ENCODE measurements around the gene RAC2.
"Not testable (repeated sequence)": the region's sequence is repeated elsewhere in the genome, so short reads cannot be mapped to it uniquely, and the experiment has no call there.

RAC2 gene

GRCh38 chr22:37201443-37201820 is 42.6 kb downstream of the RAC2 start:
- DNase-seq = not testable (repeated sequence)

- no peak for DNase-seq
These were observed 44.3 kb downstream of the RAC2 start for GRCh38 chr22:37199760-37200108.

GRCh38 chr22:37199103-37199759 is 44.8 kb downstream of the RAC2 start:
- peak; percentile 92 for DNase-seq

- DNase-seq = peak; percentile 61
These were observed 45.6 kb downstream of the RAC2 start for GRCh38 chr22:37198258-37199102.

- DNase-seq = peak; percentile 46
These were observed 46.4 kb downstream of the RAC2 start for GRCh38 chr22:37197451-37198257.

- peak; percentile 60 for DNase-seq
These were observed 47.3 kb downstream of the RAC2 start for GRCh38 chr22:37196539-37197450.

GRCh38 chr22:37195921-37196320 is 48.1 kb downstream of the RAC2 start:
- no peak for DNase-seq

GRCh38 chr22:37194750-37195149 is 49.3 kb downstream of the RAC2 start:
- DNase-seq = no peak

- no peak for DNase-seq
These were observed 50.4 kb downstream of the RAC2 start for GRCh38 chr22:37193629-37194191.

GRCh38 chr22:37192741-37193140 is 51.3 kb downstream of the RAC2 start:
- DNase-seq = no peak

GRCh38 chr22:37192204-37192603 is 51.9 kb downstream of the RAC2 start:
- no peak for DNase-seq

- DNase-seq = no peak
These were observed 53.7 kb downstream of the RAC2 start for GRCh38 chr22:37190262-37190780.

GRCh38 chr22:37188901-37189466 is 55.1 kb downstream of the RAC2 start:
- no peak for DNase-seq

GRCh38 chr22:37187891-37188761 is 55.9 kb downstream of the RAC2 start, which contains the start of gene C1QTNF6:
Gene C1QTNF6 (minus strand): TSS chr22:37188247. CDS start chr22:37188213, 34 bp downstream.
- peak; percentile 30 for DNase-seq

GRCh38 chr22:37187552-37187890 is 56.5 kb downstream of the RAC2 start:
- DNase-seq = peak; percentile 53

- DNase-seq = no peak
These were observed 57.0 kb downstream of the RAC2 start for GRCh38 chr22:37186997-37187522.

GRCh38 chr22:37186228-37186996 is 57.7 kb downstream of the RAC2 start:
- DNase-seq = peak; percentile 35

- no peak for DNase-seq
These were observed 58.3 kb downstream of the RAC2 start for GRCh38 chr22:37185646-37186227.
